Activated effector memory CD4-positive, alpha-beta T cell treated with Interleukin-2 at 50 U/mL for 16 hours (primary cell): ENCODE data around the gene SLC6A16.
"Not testable (repeated sequence)": the region's sequence is repeated elsewhere in the genome, so short reads cannot be mapped to it uniquely, and the experiment has no call there.

Experiments used
- DNase-seq: peaks from one replicate; pipeline ENCODE4 v3.0.0-alpha.2; 2020

SLC6A16 gene

GRCh38 chr19:49328741-49329140, 3.8 kb upstream of the SLC6A16 start:
- no peak for DNase-seq

GRCh38 chr19:49327878-49328544, 3.0 kb upstream of the SLC6A16 start:
- peak; percentile 18 for DNase-seq

- DNase-seq, result no peak
These were observed 1.2 kb upstream of the SLC6A16 start for GRCh38 chr19:49326165-49326704.

- DNase-seq, result not testable (repeated sequence)
These were observed 765 bp upstream of the SLC6A16 start for GRCh38 chr19:49325756-49326155.

- no peak for DNase-seq
These were observed 6.7 kb downstream of the SLC6A16 start for GRCh38 chr19:49318296-49318695.

GRCh38 chr19:49316284-49316683, 8.7 kb downstream of the SLC6A16 start:
- no peak for DNase-seq

- no peak for DNase-seq
These were observed 9.9 kb downstream of the SLC6A16 start for GRCh38 chr19:49315111-49315510.

GRCh38 chr19:49309087-49309486, 15.9 kb downstream of the SLC6A16 start:
- DNase-seq, result no peak

GRCh38 chr19:49306734-49307133, 18.3 kb downstream of the SLC6A16 start:
- DNase-seq, result not testable (repeated sequence)

- no peak for DNase-seq
These were observed 23.1 kb downstream of the SLC6A16 start for GRCh38 chr19:49301866-49302252.

GRCh38 chr19:49301165-49301865, 23.7 kb downstream of the SLC6A16 start:
- DNase-seq, result peak; percentile 67

GRCh38 chr19:49298653-49299052, 26.3 kb downstream of the SLC6A16 start:
- DNase-seq, result not testable (repeated sequence)

GRCh38 chr19:49297403-49297802, 27.6 kb downstream of the SLC6A16 start:
- DNase-seq, result no peak

GRCh38 chr19:49295208-49295880, 29.6 kb downstream of the SLC6A16 start:
- DNase-seq, result no peak

GRCh38 chr19:49294401-49294800, 30.6 kb downstream of the SLC6A16 start:
- DNase-seq, result no peak

GRCh38 chr19:49290517-49290916, 34.5 kb downstream of the SLC6A16 start:
- no peak for DNase-seq

GRCh38 chr19:49289286-49289685, 35.7 kb downstream of the SLC6A16 start:
- DNase-seq, result not testable (repeated sequence)

- DNase-seq, result not testable (repeated sequence)
These were observed 36.8 kb downstream of the SLC6A16 start for GRCh38 chr19:49288205-49288604.

GRCh38 chr19:49287141-49287770, 37.7 kb downstream of the SLC6A16 start:
- DNase-seq, result no peak

GRCh38 chr19:49282184-49282583, 42.8 kb downstream of the SLC6A16 start:
- no peak for DNase-seq

GRCh38 chr19:49272204-49272603, 52.8 kb downstream of the SLC6A16 start:
- DNase-seq, result no peak

GRCh38 chr19:49271080-49271753, 53.8 kb downstream of the SLC6A16 start:
- no peak for DNase-seq

GRCh38 chr19:49266409-49266808, 58.6 kb downstream of the SLC6A16 start:
- DNase-seq, result peak; percentile 17
